ENCODE data around the gene BANP.

Gene BANP

DNA sequence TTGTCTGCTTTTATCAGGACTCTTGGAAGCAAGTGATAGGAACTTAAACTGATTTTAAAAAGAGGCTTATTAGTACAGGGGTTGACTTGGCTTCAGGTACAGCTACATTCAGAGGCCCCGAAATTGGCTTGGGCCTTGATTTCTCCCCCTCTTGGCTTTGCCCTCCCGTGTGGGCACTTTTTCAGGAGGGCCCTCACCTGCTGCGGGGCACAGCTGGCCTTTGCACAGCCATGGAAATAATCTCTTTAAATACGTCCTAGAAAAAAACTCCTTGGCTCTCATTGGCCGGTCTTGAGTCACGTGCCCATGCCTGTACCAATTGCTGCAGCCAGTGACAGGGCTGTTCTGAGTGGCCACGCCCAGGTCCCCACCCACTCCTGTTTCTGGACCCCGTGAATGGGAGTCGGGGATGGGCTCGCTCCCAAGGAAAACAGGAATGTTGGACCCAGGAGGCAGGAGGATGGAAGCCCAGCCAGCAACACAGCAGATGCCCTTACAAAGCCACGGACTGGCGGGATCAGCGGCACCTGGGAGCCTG, 29.9 kb upstream of the BANP start:
- DNase-seq = no peak
- Histone ChIP-seq H3K27ac (no peak overlapping the region), H3K4me3 (ENCODE audit: low read depth, low read length) (no peak overlapping the region), H3K27me3 (replicated peaks) (peaks cover 11% of the 10 kb centered on the region), H3K36me3 (replicated peaks) (no peaks in the 10 kb centered on the region)
- in situ Hi-C loops (cut with HindIII; ENCODE audit: low pct_ligation_motif_present, low sequenced_read_pairs) = no loop called here
- no peak for TF ChIP-seq CTCF (IDR thresholded peaks at IDR 0.05; ENCODE audit: low read depth, low read length, missing control alignments)

DNA sequence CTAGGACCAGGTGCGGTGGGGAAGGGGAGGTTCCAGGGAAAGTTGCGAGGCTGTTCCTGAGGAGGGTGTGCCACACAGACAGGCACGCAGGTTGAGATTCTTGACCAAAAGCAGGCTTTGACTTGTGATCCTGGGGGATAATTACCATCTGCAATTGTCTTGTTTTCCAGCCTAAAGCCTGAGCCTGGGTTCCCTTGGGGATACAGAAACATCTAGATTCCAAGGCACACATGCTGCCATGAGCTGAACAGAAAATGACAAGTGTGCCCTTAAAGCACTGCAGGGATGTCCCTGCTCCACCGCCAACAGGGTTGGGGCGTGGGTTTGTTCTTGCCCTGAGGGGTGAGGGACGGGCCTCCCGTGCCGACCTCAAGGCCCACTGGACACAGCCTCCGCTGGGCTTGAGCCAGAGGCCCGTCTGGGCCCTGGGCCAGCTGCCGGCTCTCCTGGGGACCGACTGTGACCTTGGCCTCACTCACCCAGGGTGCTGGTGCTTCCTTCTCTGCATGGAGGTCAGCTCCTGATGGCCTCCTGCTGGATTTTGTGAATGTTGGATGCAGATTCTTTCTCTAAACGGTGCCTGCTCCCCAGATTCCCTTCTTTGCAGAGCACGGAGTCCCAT, 28.9 kb upstream of the BANP start:
- TF ChIP-seq CTCF (IDR thresholded peaks at IDR 0.05; ENCODE audit: low read depth, low read length, missing control alignments) = no peak
- Histone ChIP-seq H3K4me3 (ENCODE audit: low read depth, low read length) (no peak overlapping the region), H3K27ac (no peak overlapping the region), H3K27me3 (replicated peaks) (peaks cover 17% of the 10 kb centered on the region), H3K36me3 (replicated peaks) (no peaks in the 10 kb centered on the region)
- no peak for DNase-seq
- in situ Hi-C loops (cut with HindIII; ENCODE audit: low pct_ligation_motif_present, low sequenced_read_pairs) = no loop called here

DNA sequence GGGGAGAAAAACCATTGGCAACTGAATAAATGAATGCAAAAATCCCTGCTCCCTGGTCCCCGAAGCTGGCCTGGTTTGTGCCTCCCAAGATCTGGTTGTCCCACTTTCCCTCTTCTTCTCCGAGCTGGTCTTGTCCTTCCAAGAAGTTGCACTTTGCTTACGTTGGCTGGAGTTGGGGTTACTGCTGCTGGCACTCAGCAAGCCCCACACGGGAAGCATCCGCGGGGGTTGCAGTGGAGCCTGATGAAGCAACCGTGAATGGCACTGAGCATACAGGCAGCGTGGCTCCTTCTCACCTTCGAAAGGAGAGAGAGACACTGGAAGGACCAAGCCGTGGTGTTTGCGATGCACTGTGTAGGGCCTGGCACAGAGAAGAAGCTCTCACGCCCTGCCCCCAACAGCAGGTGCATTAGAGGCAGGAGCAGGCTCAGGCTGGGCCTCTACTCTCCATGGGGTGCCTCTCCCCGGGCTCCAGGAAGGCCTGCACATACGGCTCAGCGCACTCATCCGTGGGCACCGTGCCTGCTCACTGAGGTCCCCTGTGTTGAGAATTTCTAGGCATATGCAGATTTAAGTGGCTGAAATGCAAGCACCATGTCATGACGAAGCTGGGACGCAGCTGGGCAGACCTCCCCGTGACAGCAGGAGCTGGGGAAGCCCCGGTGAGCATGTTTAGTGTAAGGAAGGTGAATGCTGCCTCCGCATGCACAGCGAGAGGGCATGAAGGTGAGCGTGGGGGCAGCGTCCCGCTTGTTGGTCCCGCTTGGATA, 27.0 kb upstream of the BANP start:
- TF ChIP-seq CTCF (IDR thresholded peaks at IDR 0.05; ENCODE audit: low read depth, low read length, missing control alignments) = no peak
- DNase-seq = no peak
- Histone ChIP-seq H3K27ac (no peak overlapping the region), H3K27me3 (replicated peaks) (peaks cover 17% of the 10 kb centered on the region), H3K36me3 (replicated peaks) (no peaks in the 10 kb centered on the region), H3K4me3 (ENCODE audit: low read depth, low read length) (no peak overlapping the region)
- in situ Hi-C loops (cut with HindIII; ENCODE audit: low pct_ligation_motif_present, low sequenced_read_pairs) = no loop called here

DNA sequence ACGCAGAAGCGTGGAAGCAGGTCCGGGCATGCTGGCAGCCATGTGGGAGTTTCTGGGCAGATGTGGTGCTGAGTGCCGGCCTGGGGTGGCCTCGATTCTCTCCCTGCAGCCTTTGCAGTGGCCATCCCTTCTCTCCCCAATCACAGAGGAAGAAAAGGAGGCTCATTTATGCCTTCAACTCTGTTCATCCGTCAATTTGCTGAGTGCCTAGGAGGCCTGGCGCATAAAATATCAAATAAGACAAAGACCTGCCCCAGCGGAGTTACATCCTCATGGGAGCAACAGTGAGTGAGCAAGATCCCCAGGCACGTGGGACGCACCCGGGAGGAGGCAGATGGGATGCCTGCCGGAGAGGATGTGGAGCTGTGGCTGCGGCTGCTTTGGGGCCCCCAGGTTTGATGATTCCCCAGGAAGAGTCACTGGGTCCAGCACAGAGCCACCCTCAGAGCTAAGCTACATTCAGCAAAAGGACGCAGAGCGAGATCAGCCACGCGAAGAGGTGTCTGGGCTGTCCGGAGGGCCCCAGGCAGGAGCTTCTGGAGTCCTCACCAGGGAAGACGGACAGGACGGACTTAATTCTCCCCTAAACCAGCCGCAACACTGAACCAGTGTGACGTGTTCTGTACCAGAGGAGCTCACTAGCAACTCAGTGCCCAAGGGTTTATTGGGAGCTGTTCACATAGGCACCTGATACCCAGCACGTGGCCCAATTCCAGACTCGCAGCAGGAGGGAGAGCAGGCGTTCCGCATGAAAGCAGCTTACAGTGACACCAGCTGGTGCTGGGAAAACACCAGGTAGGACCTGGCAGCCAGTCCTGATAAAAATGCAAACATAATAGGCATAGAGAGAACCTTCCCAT, 26.2 kb upstream of the BANP start:
- Histone ChIP-seq H3K4me3 (ENCODE audit: low read depth, low read length) (no peak overlapping the region), H3K36me3 (replicated peaks) (no peaks in the 10 kb centered on the region), H3K27me3 (replicated peaks) (peaks cover 17% of the 10 kb centered on the region), H3K27ac (no peak overlapping the region)
- DNase-seq = no peak
- no peak for TF ChIP-seq CTCF (IDR thresholded peaks at IDR 0.05; ENCODE audit: low read depth, low read length, missing control alignments)
- in situ Hi-C loops (cut with HindIII; ENCODE audit: low pct_ligation_motif_present, low sequenced_read_pairs) = no loop called here

DNA sequence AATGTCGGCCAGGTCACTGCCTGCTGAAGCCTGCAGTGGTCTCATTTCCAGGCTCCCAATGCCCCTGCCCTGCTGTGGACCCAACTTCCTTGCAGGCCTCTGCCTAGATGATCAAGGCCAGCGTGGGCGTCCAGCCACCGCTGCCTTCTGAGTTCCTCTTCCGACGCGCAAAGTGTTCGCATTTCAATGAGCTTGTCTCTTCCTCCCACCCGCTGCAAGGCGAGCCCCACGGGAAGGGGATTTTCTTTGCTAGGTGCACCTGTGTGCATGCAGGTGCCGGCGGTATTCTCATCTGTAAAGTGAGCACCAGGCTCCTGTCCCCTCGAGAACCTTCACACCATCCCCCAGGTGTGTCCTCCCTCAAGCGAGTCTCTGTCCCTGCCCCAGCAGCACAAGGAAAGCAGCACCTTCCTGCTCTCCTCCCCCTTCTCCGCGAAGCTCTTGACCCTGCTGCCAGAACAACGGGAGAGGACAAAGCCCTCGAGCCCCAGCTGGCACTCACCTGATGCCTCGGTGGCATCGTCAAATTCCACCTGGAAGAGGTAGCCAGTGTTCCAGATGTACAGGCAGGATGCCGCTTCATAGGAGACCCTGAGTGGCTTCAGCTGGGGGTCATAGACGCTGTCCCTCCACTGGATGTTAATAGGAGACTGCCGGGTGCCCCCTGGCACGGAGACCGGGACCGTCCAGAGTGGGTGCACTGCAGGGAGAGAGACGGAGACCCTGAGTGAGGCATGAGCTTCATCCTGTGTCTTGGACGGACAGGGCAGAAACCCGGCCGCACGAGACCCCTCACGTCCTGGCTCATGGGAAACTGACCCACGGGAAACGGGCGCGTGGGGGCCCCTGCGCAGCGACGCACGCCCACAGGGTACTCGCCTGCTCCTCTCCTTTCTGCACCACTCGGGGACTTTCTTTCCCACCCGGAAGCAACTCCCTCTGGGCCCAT, 24.7 kb upstream of the BANP start:
- TF ChIP-seq CTCF (IDR thresholded peaks at IDR 0.05; ENCODE audit: low read depth, low read length, missing control alignments) = no peak
- in situ Hi-C loops (cut with HindIII; ENCODE audit: low pct_ligation_motif_present, low sequenced_read_pairs) = no loop called here
- Histone ChIP-seq H3K27me3 (replicated peaks) (peaks cover 17% of the 10 kb centered on the region), H3K27ac (no peak overlapping the region), H3K36me3 (replicated peaks) (no peaks in the 10 kb centered on the region), H3K4me3 (ENCODE audit: low read depth, low read length) (no peak overlapping the region)
- no peak for DNase-seq
